H1 (cell line): Measurements from ENCODE around the gene LPP. TPM values are rescaled to one million over a fixed set of nuclear protein-coding genes. Genes with fewer than 3 reads are reported as not detected.

ENCODE experiments used
- CTCF ChIA-PET: fragments of 300-600 bp; sonication (Branson Sonifier 250); formaldehyde crosslinking; loops from one replicate; lab custom pipeline; 2021; ENCODE audit not compliant: partially characterized antibody; lab: Charles Lee
- POLR2A ChIA-PET: fragments of 300-600 bp; sonication (Branson Sonifier 250); formaldehyde crosslinking; loops from one replicate; lab custom pipeline; 2021; ENCODE audit warnings: inconsistent platforms; ENCODE audit not compliant: partially characterized antibody; lab: Charles Lee
- DNase-seq, 2 experiments: peaks; one replicate each; pipeline versions ENCODE4 v3.0.0 to v3.0.0-alpha.2; 2010 to 2022; ENCODE audit warnings: low spot score in 2 of 2, low read depth in 1 of 2, mixed read lengths in 1 of 2
- FAIRE-seq: peaks from 2 replicates; lab custom pipeline; 2011; peaks lifted over from hg19 to GRCh38; lab: Jason Lieb, UNC
- H2AFZ ChIP-seq: 2 replicates; pipeline ENCODE4 v1.8.1; 2012; ENCODE audit warnings: low read length, inconsistent platforms
- H2AK5ac ChIP-seq: 2 replicates; pipeline ENCODE4 v1.6.1; 2013; ENCODE audit warnings: low read depth, low read length
- H2BK120ac ChIP-seq: replicated peaks from 2 replicates; pipeline ENCODE3; 2013; ENCODE audit warnings: low read depth, low read length, inconsistent platforms
- H2BK12ac ChIP-seq: 2 replicates; pipeline ENCODE4 v1.6.1; 2013; ENCODE audit warnings: low read depth, low read length
- H2BK15ac ChIP-seq: 2 replicates; pipeline ENCODE4 v1.6.1; 2013; ENCODE audit warnings: low read length
- H2BK20ac ChIP-seq: 2 replicates; pipeline ENCODE4 v1.6.1; 2013; ENCODE audit warnings: low read length
- H2BK5ac ChIP-seq: 2 replicates; pipeline ENCODE4 v1.6.1; 2013; ENCODE audit warnings: low read depth, low read length
- H3K14ac ChIP-seq: 2 replicates; pipeline ENCODE4 v1.6.1; 2013; ENCODE audit warnings: inconsistent platforms; ENCODE audit not compliant: insufficient read length
- H3K18ac ChIP-seq: 2 replicates; pipeline ENCODE4 v1.6.1; 2013; ENCODE audit warnings: low read length; ENCODE audit errors: extremely low read depth
- H3K23ac ChIP-seq: 2 replicates; pipeline ENCODE4 v1.6.1; 2013; ENCODE audit warnings: inconsistent platforms; ENCODE audit not compliant: insufficient read length
- H3K23me2 ChIP-seq: 2 replicates; pipeline ENCODE4 v1.6.1; 2013; ENCODE audit warnings: low read depth, low read length
- H3K27ac ChIP-seq: 2 replicates; pipeline ENCODE4 v1.6.1; 2011; ENCODE audit warnings: low read depth, low read length, inconsistent platforms
- H3K27me3 ChIP-seq, 4 experiments: replicated peaks in 1 of 4; 1 replicate in 1 of 4; 2 replicates in 3 of 4; pipeline versions ENCODE4 v1.6.1 to v1.8.1; 2011 to 2013; ENCODE audit warnings: low read length in 3 of 4, mild to moderate bottlenecking in 3 of 4, inconsistent platforms in 2 of 4, mixed read lengths in 2 of 4, moderate library complexity in 1 of 4; ENCODE audit not compliant: control insufficient read depth in 3 of 4, insufficient read depth in 3 of 4; ENCODE audit errors: extremely low read depth in 1 of 4
- H3K36me3 ChIP-seq, 4 experiments: 2 replicates each; pipeline versions ENCODE4 v1.6.1 to v1.8.1; 2011 to 2013; ENCODE audit warnings: mild to moderate bottlenecking in 4 of 4, low read length in 3 of 4, moderate library complexity in 2 of 4, control low read depth in 1 of 4, inconsistent platforms in 1 of 4; ENCODE audit not compliant: insufficient read depth in 4 of 4, control insufficient read depth in 2 of 4
- H3K4ac ChIP-seq: replicated peaks from 2 replicates; pipeline ENCODE3; 2013; ENCODE audit warnings: low read length, low read depth, mixed read lengths, inconsistent platforms; ENCODE audit not compliant: insufficient read length
- H3K4me1 ChIP-seq, 4 experiments: replicated peaks in 1 of 4; 1 replicate in 1 of 4; 2 replicates in 3 of 4; pipeline versions ENCODE4 v1.6.1 to v1.8.1; 2011 to 2013; ENCODE audit warnings: low read length in 3 of 4, inconsistent platforms in 2 of 4, mixed read lengths in 1 of 4; ENCODE audit not compliant: insufficient read depth in 4 of 4, control insufficient read depth in 3 of 4
- H3K4me2 ChIP-seq, 2 experiments: 2 replicates each; pipeline versions ENCODE4 v1.6.1 to v1.8.1; 2011 to 2013; ENCODE audit warnings: low read depth in 2 of 2, low read length in 2 of 2, control low read depth in 1 of 2, inconsistent platforms in 1 of 2, mild to moderate bottlenecking in 1 of 2; ENCODE audit not compliant: insufficient read depth in 1 of 2
- H3K4me3 ChIP-seq, 4 experiments: fragments of 200-600, 300-600 bp in 1 of 4; sonication (generic), shearing (Covaris generic), sonication (Bioruptor Twin) in 1 of 4; 2 replicates each; pipeline versions ENCODE4 v1.5.1 to v1.8.1; 2011 to 2016; ENCODE audit warnings: low read length in 4 of 4, low read depth in 3 of 4, control low read depth in 2 of 4, inconsistent platforms in 2 of 4, mild to moderate bottlenecking in 2 of 4, mixed read lengths in 1 of 4, moderate library complexity in 1 of 4; ENCODE audit not compliant: insufficient read depth in 2 of 4; ENCODE audit errors: extremely low read depth in 1 of 4
- H3K56ac ChIP-seq: replicated peaks from 2 replicates; pipeline ENCODE3; 2013; ENCODE audit warnings: low read depth, mild to moderate bottlenecking, mixed read lengths, low read length, inconsistent platforms; ENCODE audit not compliant: insufficient read length
- H3K79me1 ChIP-seq: 2 replicates; pipeline ENCODE4 v1.6.1; 2013; ENCODE audit warnings: low read depth, low read length, control low read depth
- H3K79me2 ChIP-seq, 2 experiments: 2 replicates each; pipeline versions ENCODE4 v1.6.1 to v1.8.1; 2012 to 2013; ENCODE audit warnings: low read length in 2 of 2, mild to moderate bottlenecking in 2 of 2, inconsistent platforms in 1 of 2; ENCODE audit not compliant: insufficient read depth in 2 of 2, control insufficient read depth in 1 of 2
- H3K9ac ChIP-seq, 4 experiments: replicated peaks in 1 of 4; 1 replicate in 1 of 4; 2 replicates in 3 of 4; pipeline versions ENCODE4 v1.6.1 to v1.8.1; 2011 to 2013; ENCODE audit warnings: low read depth in 3 of 4, low read length in 3 of 4, control low read depth in 2 of 4, mild to moderate bottlenecking in 2 of 4, moderate library complexity in 2 of 4, inconsistent platforms in 1 of 4; ENCODE audit errors: extremely low read depth in 1 of 4
- H3K9me3 ChIP-seq, 2 experiments: 2 replicates each; pipeline versions ENCODE4 v1.6.1 to v1.8.1; 2012 to 2013; ENCODE audit warnings: mild to moderate bottlenecking in 2 of 2, moderate library complexity in 2 of 2, control low read depth in 1 of 2, inconsistent platforms in 1 of 2, low read depth in 1 of 2, low read length in 1 of 2, mixed read lengths in 1 of 2; ENCODE audit not compliant: insufficient read depth in 2 of 2
- H4K20me1 ChIP-seq, 2 experiments: replicated peaks in 1 of 2; 2 replicates each; pipeline versions ENCODE3 to v1.8.1; 2011 to 2013; ENCODE audit warnings: inconsistent platforms in 2 of 2, low read length in 2 of 2, mild to moderate bottlenecking in 1 of 2; ENCODE audit not compliant: insufficient read depth in 2 of 2, control insufficient read depth in 1 of 2
- H4K5ac ChIP-seq: 2 replicates; pipeline ENCODE4 v1.6.1; 2013; ENCODE audit warnings: low read length, low read depth, mixed read lengths, inconsistent platforms; ENCODE audit not compliant: insufficient read length
- H4K8ac ChIP-seq: 2 replicates; pipeline ENCODE4 v1.8.0; 2013; ENCODE audit warnings: mild to moderate bottlenecking, moderate library complexity, low read length, inconsistent platforms; ENCODE audit not compliant: insufficient read depth; ENCODE audit errors: extremely low read depth
- H4K91ac ChIP-seq: replicated peaks from 2 replicates; pipeline ENCODE3; 2013; ENCODE audit warnings: low read length, mixed read lengths, inconsistent platforms; ENCODE audit not compliant: insufficient read length
- E2F6 ChIP-seq: IDR thresholded peaks from 2 replicates; pipeline ENCODE4 v1.6.1; 2012; ENCODE audit warnings: inconsistent platforms
- EGR1 ChIP-seq: IDR thresholded peaks from 2 replicates; pipeline ENCODE4 v1.6.1; 2011; ENCODE audit warnings: low read depth, low read length, borderline replicate concordance
- HDAC6 ChIP-seq: IDR thresholded peaks from one replicate; pipeline ENCODE4 v1.7.1; 2012; ENCODE audit warnings: low read depth, mild to moderate bottlenecking, inconsistent platforms, low read length, moderate library complexity
- SP2 ChIP-seq: IDR thresholded peaks from 2 replicates; pipeline ENCODE4 v1.6.1; 2012; ENCODE audit warnings: mild to moderate bottlenecking, low read length, inconsistent platforms
- SUZ12 ChIP-seq: fragments of 200-600 bp; sonication (generic); IDR thresholded peaks from 2 replicates; pipeline ENCODE4 v1.6.1; 2012; ENCODE audit warnings: mild to moderate bottlenecking, inconsistent platforms, low read length, moderate library complexity, mixed read lengths
- ZNF274 ChIP-seq: IDR thresholded peaks from 2 replicates; pipeline ENCODE4 v1.7.0; 2012; ENCODE audit warnings: low read length, borderline replicate concordance; ENCODE audit errors: extremely low read depth
- WGBS, 2 experiments: shearing (Covaris generic) in 1 of 2; methylation state at CpG; one replicate each; pipeline versions ENCODE4 v1.1.6 to v1.1.7; 2013 to 2015; ENCODE audit warnings: low lambda C conversion rate in 2 of 2, mixed read lengths in 2 of 2, inconsistent platforms in 1 of 2, low coverage in 1 of 2, missing lambda C conversion rate in 1 of 2; ENCODE audit not compliant: insufficient replicate concordance in 2 of 2, insufficient coverage in 1 of 2, insufficient read length in 1 of 2; ENCODE audit errors: extremely low coverage in 1 of 2, missing lambda C conversion rate in 1 of 2; 5-methylcytosine and 5-hydroxymethylcytosine counted together
- polyA plus RNA-seq, 7 experiments: library from polyadenylated mRNA; depleted of rRNA in 3 of 7; stranded (reverse) in 5 of 7; unstranded in 2 of 7; fragments of >200 nt in 5 of 7; fragments of 200-250 nt in 2 of 7; gene quantifications; 1 replicate in 5 of 7; 2 replicates in 1 of 7; 4 replicates in 1 of 7; pipeline versions ENCODE4 v1.2.1 to v1.2.3, GENCODE V29; 2011 to 2013; ENCODE audit warnings: missing spikeins in 2 of 7, mixed read lengths in 2 of 7
- total RNA-seq: library from RNA; stranded (reverse); fragmentation: NEBNext Ultra II Directional; extraction: Animal tissue kit (Norgen Biotek cat#: 25700); gene quantifications from 2 replicates; pipeline ENCODE4 v1.2.1, GENCODE V29; 2021

Gene LPP
- total and polyA plus RNA-seq, 2 of the 8 experiments (the other 6 are each of a cell fraction or from before 2014, with no cell fraction given), result 10.0 to 53.3 TPM

GRCh38 chr3:188580659-188581058 lies 426.7 kb downstream of the LPP start:
- CTCF ChIA-PET, result interaction anchor here (0.9 kb wide), 1 partner anchor 461 kb away, joined by 3 read pairs; no protein-coding TSS in a partner anchor
- Histone ChIP-seq H3K9ac (no peak overlapping the region), H3K79me2 (no peaks in the 10 kb centered on the region), H3K4me3 (no peak overlapping the region), H4K20me1 (no peaks in the 10 kb centered on the region), H3K27me3 (no peaks in the 10 kb centered on the region), H3K23me2 (no peaks in the 10 kb centered on the region; the same call in 1 of the 2 replicates), H3K79me1 (no peaks in the 10 kb centered on the region), H2BK20ac (no peak overlapping the region), H2BK5ac (no peak overlapping the region), H2AFZ (no peak overlapping the region), H3K56ac (no peak overlapping the region), H2BK120ac (no peak overlapping the region), H3K18ac (no peak overlapping the region), H2AK5ac (no peak overlapping the region), H4K5ac (no peak overlapping the region), H3K36me3 (no peaks in the 10 kb centered on the region), H3K4ac (no peak overlapping the region), H4K8ac (no peak overlapping the region), H3K4me2 (no peak overlapping the region), H3K9me3 (no peaks in the 10 kb centered on the region), H4K91ac (no peak overlapping the region), H3K23ac (no peak overlapping the region), H3K4me1 (peaks cover 0 to 5% (median under 1%) of the 10 kb centered on the region in 4 experiments; a peak in 1 of 7 replicates), H2BK15ac (no peak overlapping the region), H3K27ac (no peak overlapping the region), H2BK12ac (no peak overlapping the region), H3K14ac (no peak overlapping the region)
- POLR2A ChIA-PET, result no interaction called here
- FAIRE-seq, result no peak
- TF ChIP-seq E2F6 (no peak), ZNF274 (no peak), SP2 (no peak), SUZ12 (no peak), EGR1 (no peak), HDAC6 (no peak)
- no peak for DNase-seq
- WGBS, 2 experiments, result 86% methylated on average over 1 of the region's 1 CpG; no CpG with 5 or more reads in 1 of the 2 experiments
